Common myeloid progenitor, CD34-positive (primary cell): Measurements from ENCODE around the gene TSR3.
A peak's percentile ranks its signal among the peaks of the same experiment; 100 is the strongest.

ENCODE experiments used
- CTCF ChIA-PET: fragments of 350-600 bp; sonication (Branson Sonifier 250); formaldehyde crosslinking; loops from one replicate; lab custom pipeline; 2021; ENCODE audit warnings: antibody characterized with exemption; lab: Charles Lee
- POLR2A ChIA-PET: fragments of 350-600 bp; sonication (Branson Sonifier 250); formaldehyde crosslinking; loops from one replicate; lab custom pipeline; 2021; ENCODE audit warnings: antibody characterized with exemption; lab: Charles Lee
- DNase-seq, 3 donors: peaks; one replicate each; pipeline versions ENCODE4 v3.0.0 to v3.0.0-alpha.2; 2013
- H3K27ac ChIP-seq, 2 experiments: 1 replicate in 1 of 2; 2 replicates in 1 of 2; pipeline ENCODE4 v1.7.0; 2013; ENCODE audit warnings: inconsistent platforms in 2 of 2, low read length in 2 of 2, mild to moderate bottlenecking in 2 of 2, low read depth in 1 of 2, moderate library complexity in 1 of 2; ENCODE audit not compliant: severe bottlenecking in 2 of 2, insufficient read depth in 1 of 2, poor library complexity in 1 of 2
- H3K27me3 ChIP-seq, 5 experiments: replicated peaks in 2 of 5; 1 replicate in 3 of 5; 2 replicates in 2 of 5; pipeline versions ENCODE4 v1.6.1 to v1.7.0; 2013; ENCODE audit warnings: low read length in 4 of 5, mild to moderate bottlenecking in 2 of 5, moderate library complexity in 2 of 5, inconsistent platforms in 1 of 5; ENCODE audit not compliant: insufficient read depth in 5 of 5, control insufficient read depth in 4 of 5
- H3K36me3 ChIP-seq, 4 experiments: 1 replicate in 2 of 4; 2 replicates in 2 of 4; pipeline versions ENCODE4 v1.6.1 to v1.7.0; 2013; ENCODE audit warnings: low read length in 3 of 4, control low read depth in 1 of 4, mild to moderate bottlenecking in 1 of 4; ENCODE audit not compliant: control insufficient read depth in 4 of 4, insufficient read depth in 4 of 4
- H3K4me1 ChIP-seq, 4 experiments: 1 replicate in 3 of 4; 2 replicates in 1 of 4; pipeline versions ENCODE4 v1.6.1 to v1.7.1; 2013; ENCODE audit warnings: low read length in 3 of 4, mild to moderate bottlenecking in 3 of 4, control low read depth in 1 of 4, inconsistent platforms in 1 of 4, moderate library complexity in 1 of 4; ENCODE audit not compliant: control insufficient read depth in 4 of 4, insufficient read depth in 4 of 4; ENCODE audit errors: control extremely low read depth in 1 of 4
- H3K4me3 ChIP-seq, 7 experiments: 1 replicate in 4 of 7; 2 replicates in 3 of 7; pipeline versions ENCODE4 v1.5.1 to v1.7.0; 2013; ENCODE audit warnings: mild to moderate bottlenecking in 7 of 7, low read length in 6 of 7, moderate library complexity in 6 of 7, inconsistent platforms in 2 of 7, low read depth in 2 of 7, control low read depth in 1 of 7; ENCODE audit not compliant: insufficient read depth in 4 of 7, control insufficient read depth in 1 of 7; ENCODE audit errors: extremely low read depth in 1 of 7
- H3K9me3 ChIP-seq, 5 experiments: 1 replicate in 4 of 5; 2 replicates in 1 of 5; pipeline versions ENCODE4 v1.6.1 to v1.7.1; 2013; ENCODE audit warnings: low read length in 4 of 5, mild to moderate bottlenecking in 2 of 5, inconsistent platforms in 1 of 5, low read depth in 1 of 5, moderate library complexity in 1 of 5; ENCODE audit not compliant: control insufficient read depth in 4 of 5, insufficient read depth in 2 of 5; ENCODE audit errors: control extremely low read depth in 1 of 5
- WGBS: methylation state at CpG from one replicate; pipeline ENCODE4 v1.1.5; 2013; ENCODE audit not compliant: insufficient coverage; 5-methylcytosine and 5-hydroxymethylcytosine counted together

TSR3 gene

GRCh38 chr16:1313721-1314369 lies 37.8 kb downstream of the TSR3 start:
- Histone ChIP-seq H3K36me3 (peaks cover 12 to 74% (median 53%) of the 10 kb centered on the region in 4 experiments), H3K4me3 (no peak overlapping the region), H3K4me1 (peaks cover 13 to 30% (median 23%) of the 10 kb centered on the region in 4 experiments), H3K27me3 (no peaks in the 10 kb centered on the region), H3K9me3 (no peaks in the 10 kb centered on the region), H3K27ac (no peak overlapping the region)
- CTCF ChIA-PET, result interaction anchor here (1.1 to 2.9 kb wide), 2 partner anchors 12 to 22 kb away, joined by 3 to 10 read pairs; no protein-coding TSS in a partner anchor
- WGBS, result 89% methylated on average over 35 of the region's 38 CpGs
- POLR2A ChIA-PET, result no interaction called here
- DNase-seq, result no peak

GRCh38 chr16:1312903-1313302 lies 38.8 kb downstream of the TSR3 start:
- Histone ChIP-seq H3K36me3 (peaks cover 9 to 64% (median 46%) of the 10 kb centered on the region in 4 experiments), H3K27me3 (no peaks in the 10 kb centered on the region), H3K9me3 (no peaks in the 10 kb centered on the region), H3K27ac (peak overlapping the region in 1 of 2 experiments; percentile 80), H3K4me3 (no peak overlapping the region), H3K4me1 (peaks cover 13 to 30% (median 23%) of the 10 kb centered on the region in 4 experiments)
- ChIA-PET POLR2A (no interaction called here), CTCF (interaction anchor here (0.6 to 2.9 kb wide), 2 partner anchors 23 to 411 kb away, joined by 3 to 10 read pairs; no protein-coding TSS in a partner anchor)
- 95% methylated on average over 13 of the region's 15 CpGs for WGBS
- DNase-seq, result no peak

GRCh38 chr16:1312467-1312816 lies 39.2 kb downstream of the TSR3 start:
- peaks cover 13 to 30% (median 23%) of the 10 kb centered on the region in 4 experiments for H3K4me1 ChIP-seq
- no peaks in the 10 kb centered on the region for H3K27me3 ChIP-seq
- no peak for DNase-seq
- ChIA-PET CTCF (interaction anchor here (1.1 to 2.9 kb wide), 2 partner anchors 17 to 23 kb away, joined by 4 to 10 read pairs; no protein-coding TSS in a partner anchor), POLR2A (interaction anchor here (0.7 kb wide), 1 partner anchor 30 kb away, joined by 3 read pairs; no protein-coding TSS in a partner anchor)
- peak overlapping the region in 4 of 7 experiments; percentile 3 to 98 (median 92) for H3K4me3 ChIP-seq
- no peaks in the 10 kb centered on the region for H3K9me3 ChIP-seq
- peaks cover 8 to 60% (median 42%) of the 10 kb centered on the region in 4 experiments for H3K36me3 ChIP-seq
- H3K27ac ChIP-seq, result peak overlapping the region in 1 of 2 experiments; percentile 80
- 81% methylated on average over 14 of the region's 16 CpGs for WGBS

GRCh38 chr16:1311738-1312466 lies 39.8 kb downstream of the TSR3 start:
- Histone ChIP-seq H3K4me1 (peaks cover 13 to 30% (median 23%) of the 10 kb centered on the region in 4 experiments), H3K9me3 (no peaks in the 10 kb centered on the region), H3K27me3 (no peaks in the 10 kb centered on the region), H3K36me3 (peaks cover 4 to 54% (median 37%) of the 10 kb centered on the region in 4 experiments), H3K4me3 (peak overlapping the region; percentile 18 to 98 (median 93)), H3K27ac (peak overlapping the region in 1 of 2 experiments; percentile 80)
- no peak for DNase-seq
- WGBS, result 44% methylated on average over 21 of the region's 35 CpGs
- ChIA-PET POLR2A (interaction anchor here (0.7 kb wide), 1 partner anchor 31 kb away, joined by 3 read pairs; no protein-coding TSS in a partner anchor), CTCF (interaction anchor here (0.7 to 2.9 kb wide), 3 partner anchors 18 to 24 kb away, joined by 3 to 10 read pairs (median 4); no protein-coding TSS in a partner anchor)

- WGBS, result 32% methylated on average over 9 of the region's 13 CpGs
- DNase-seq, result no peak
- Histone ChIP-seq H3K36me3 (peaks cover 4 to 49% (median 31%) of the 10 kb centered on the region in 4 experiments), H3K9me3 (no peaks in the 10 kb centered on the region), H3K27me3 (no peaks in the 10 kb centered on the region), H3K4me3 (peak overlapping the region; percentile 18 to 98 (median 93)), H3K4me1 (peaks cover 13 to 30% (median 23%) of the 10 kb centered on the region in 4 experiments), H3K27ac (peak overlapping the region; percentile 46 to 80)
- ChIA-PET POLR2A (interaction anchor here (0.6 kb wide), 1 partner anchor 25 kb away, joined by 3 read pairs; no protein-coding TSS in a partner anchor), CTCF (interaction anchor here (1.1 kb wide), 1 partner anchor 18 kb away, joined by 4 read pairs; no protein-coding TSS in a partner anchor)
These were observed 40.4 kb downstream of the TSR3 start for GRCh38 chr16:1311212-1311737.

- Histone ChIP-seq H3K36me3 (peaks cover 4 to 44% (median 27%) of the 10 kb centered on the region in 4 experiments), H3K27me3 (no peaks in the 10 kb centered on the region), H3K9me3 (no peaks in the 10 kb centered on the region), H3K4me1 (peaks cover 13 to 33% (median 24%) of the 10 kb centered on the region in 4 experiments), H3K4me3 (peak overlapping the region; percentile 73 to 98 (median 93)), H3K27ac (peak overlapping the region; percentile 52 to 80)
- POLR2A ChIA-PET, result interaction anchor here (0.6 kb wide), 1 partner anchor 26 kb away, joined by 3 read pairs; no protein-coding TSS in a partner anchor
- CTCF ChIA-PET, result no interaction called here
- WGBS, result 2% methylated on average over 9 of the region's 14 CpGs
- DNase-seq, result no peak
These were observed 40.9 kb downstream of the TSR3 start for GRCh38 chr16:1310832-1311200.
